SK-N-SH (cell line): ENCODE results near the gene CALD1. TPM values are rescaled to one million over a fixed set of nuclear protein-coding genes. Genes with fewer than 3 reads are reported as not detected.

ENCODE experiments used
- CTCF ChIA-PET: fragments of 300-600, 350-600 bp; formaldehyde crosslinking; extraction: SDS; loops from one replicate; lab custom pipeline; 2021; lab: Yijun Ruan, JAX
- POLR2A ChIA-PET: fragments of 350-600 bp; sonication (Branson Sonifier 250); formaldehyde crosslinking; extraction: SDS; loops from one replicate; lab custom pipeline; 2020; ENCODE audit warnings: antibody characterized with exemption, inconsistent platforms; lab: Yijun Ruan, JAX
- DNase-seq: peaks from one replicate; pipeline ENCODE4 v3.0.0; 2012
- H2AFZ ChIP-seq: fragments of 200-600 bp; sonication (generic); 2 replicates; pipeline ENCODE4 v1.8.1; 2016; ENCODE audit warnings: antibody characterized with exemption, mild to moderate bottlenecking, low read depth
- H3F3A ChIP-seq: fragments of 200-600 bp; sonication (generic); replicated peaks from 2 replicates; pipeline ENCODE3; 2016; ENCODE audit warnings: antibody characterized with exemption, mild to moderate bottlenecking; ENCODE audit not compliant: insufficient read depth
- H3K27ac ChIP-seq, 2 experiments: fragments of 200-500 bp in 1 of 2; fragments of 200-600 bp in 1 of 2; sonication (Bioruptor generic) in 1 of 2; sonication (generic), shearing (Covaris generic) in 1 of 2; 2 replicates each; pipeline versions ENCODE4 v1.5.1 to v1.6.1; 2014 to 2016; ENCODE audit warnings: low read depth in 2 of 2, inconsistent platforms in 1 of 2, low read length in 1 of 2, mild to moderate bottlenecking in 1 of 2, mixed read lengths in 1 of 2
- H3K27me3 ChIP-seq: fragments of 200-600 bp; sonication (generic), shearing (Covaris generic); 2 replicates; pipeline ENCODE4 v1.6.1; 2016; ENCODE audit warnings: mixed run types; ENCODE audit not compliant: insufficient read depth
- H3K36me3 ChIP-seq, 2 experiments: fragments of 200-500 bp in 1 of 2; fragments of 200-600 bp in 1 of 2; sonication (Bioruptor generic) in 1 of 2; sonication (generic) in 1 of 2; replicated peaks in 1 of 2; 2 replicates each; pipeline versions ENCODE3 to v1.5.1; 2014 to 2016; ENCODE audit warnings: low read length in 1 of 2, mild to moderate bottlenecking in 1 of 2; ENCODE audit not compliant: insufficient read depth in 2 of 2, control insufficient read depth in 1 of 2
- H3K4me1 ChIP-seq, 2 experiments: fragments of 200-500 bp in 1 of 2; fragments of 200-600 bp in 1 of 2; sonication (Bioruptor generic) in 1 of 2; sonication (generic), shearing (Covaris generic) in 1 of 2; 2 replicates each; pipeline versions ENCODE4 v1.5.1 to v1.6.1; 2014 to 2016; ENCODE audit warnings: low read depth in 1 of 2, low read length in 1 of 2, mixed run types in 1 of 2; ENCODE audit not compliant: insufficient read depth in 2 of 2, control insufficient read depth in 1 of 2
- H3K4me2 ChIP-seq: fragments of 200-600 bp; sonication (generic), shearing (Covaris generic); 2 replicates; pipeline ENCODE4 v1.6.1; 2017; ENCODE audit warnings: mixed run types
- H3K4me3 ChIP-seq, 2 experiments: fragments of 200-500 bp in 1 of 2; fragments of 200-600 bp in 1 of 2; sonication (Bioruptor generic) in 1 of 2; sonication (generic), shearing (Covaris generic) in 1 of 2; 2 replicates each; pipeline versions ENCODE4 v1.5.1 to v1.8.1; 2014 to 2016; ENCODE audit warnings: low read depth in 2 of 2, inconsistent platforms in 1 of 2, low read length in 1 of 2, mild to moderate bottlenecking in 1 of 2, mixed read lengths in 1 of 2, moderate library complexity in 1 of 2
- H3K79me2 ChIP-seq: fragments of 200-600 bp; sonication (generic); 2 replicates; pipeline ENCODE4 v1.8.1; 2017; ENCODE audit warnings: mild to moderate bottlenecking; ENCODE audit not compliant: insufficient read depth
- H3K9ac ChIP-seq: fragments of 200-600 bp; sonication (generic); 2 replicates; pipeline ENCODE4 v1.6.1; 2017; ENCODE audit warnings: mixed run types
- H3K9me2 ChIP-seq: fragments of 200-600 bp; sonication (generic); 2 replicates; pipeline ENCODE4 v1.6.1; 2017; ENCODE audit warnings: mixed run types
- H3K9me3 ChIP-seq: fragments of 200-600 bp; sonication (generic); 2 replicates; pipeline ENCODE4 v1.6.1; 2017; ENCODE audit warnings: mixed run types, mild to moderate bottlenecking, moderate library complexity
- H4K20me1 ChIP-seq: fragments of 200-600 bp; sonication (generic); 2 replicates; pipeline ENCODE4 v1.6.1; 2017; ENCODE audit warnings: mild to moderate bottlenecking, mixed run types; ENCODE audit not compliant: insufficient read depth
- FOSL2 ChIP-seq: IDR thresholded peaks from 2 replicates; pipeline ENCODE4 v1.4.0; 2012; ENCODE audit warnings: low read depth, mild to moderate bottlenecking, moderate library complexity, borderline replicate concordance
- FOXJ3 ChIP-seq: sonication (generic); formaldehyde crosslinking; IDR thresholded peaks from 2 replicates; pipeline ENCODE4 v1.5.1; 2020; ENCODE audit warnings: mild to moderate bottlenecking, missing genetic modification reagents
- FOXM1 ChIP-seq: IDR thresholded peaks from 2 replicates; pipeline ENCODE4 v1.4.0; 2012; ENCODE audit warnings: low read depth, mild to moderate bottlenecking
- GABPA ChIP-seq: IDR thresholded peaks from 2 replicates; pipeline ENCODE4 v1.4.0; 2012; ENCODE audit warnings: low read depth, mild to moderate bottlenecking
- GATA2 ChIP-seq: sonication (generic); formaldehyde crosslinking; IDR thresholded peaks from 2 replicates; pipeline ENCODE4 v1.5.0; 2020; ENCODE audit warnings: mild to moderate bottlenecking, missing genetic modification reagents
- MEF2A ChIP-seq: IDR thresholded peaks from 2 replicates; pipeline ENCODE4 v1.4.0; 2012; ENCODE audit warnings: low read depth, borderline replicate concordance
- NFIC ChIP-seq: IDR thresholded peaks from 2 replicates; pipeline ENCODE4 v1.4.0; 2012; ENCODE audit warnings: borderline replicate concordance
- RXRA ChIP-seq: IDR thresholded peaks from 2 replicates; pipeline ENCODE4 v1.4.0; 2012; ENCODE audit warnings: low read depth, mild to moderate bottlenecking, borderline replicate concordance
- TAF1 ChIP-seq: IDR thresholded peaks from 2 replicates; pipeline ENCODE4 v1.6.1; 2012; ENCODE audit warnings: low read depth, mild to moderate bottlenecking, low read length, moderate library complexity, borderline replicate concordance
- TCF12 ChIP-seq: IDR thresholded peaks from 2 replicates; pipeline ENCODE4 v1.4.0; 2012
- TEAD4 ChIP-seq: IDR thresholded peaks from 2 replicates; pipeline ENCODE4 v1.4.0; 2012; ENCODE audit warnings: mild to moderate bottlenecking, borderline replicate concordance; ENCODE audit not compliant: insufficient read depth
- YY1 ChIP-seq: IDR thresholded peaks from 2 replicates; pipeline ENCODE4 v1.4.0; 2012; ENCODE audit warnings: low read depth, mild to moderate bottlenecking
- WGBS: methylation state at CpG from one replicate; pipeline ENCODE4 v1.1.6; 2017; ENCODE audit warnings: low lambda C conversion rate; 5-methylcytosine and 5-hydroxymethylcytosine counted together
- polyA plus RNA-seq, 3 experiments: library from polyadenylated mRNA; depleted of rRNA; stranded (reverse); fragments of >200 nt; gene quantifications; 2 replicates each; pipeline ENCODE4 v1.2.3, GENCODE V29; 2012
- TF ChIP-seq, protein P1 (sequence below): IDR thresholded peaks from 2 replicates; pipeline ENCODE4 v1.4.0; 2012; ENCODE audit warnings: low read depth, borderline replicate concordance
- TF ChIP-seq, protein P2 (sequence below): IDR thresholded peaks from 2 replicates; pipeline ENCODE4 v1.4.0; 2012; ENCODE audit warnings: low read depth, borderline replicate concordance
- TF ChIP-seq, protein P3 (sequence below): IDR thresholded peaks from 2 replicates; pipeline ENCODE4 v1.4.0; 2012; ENCODE audit warnings: low read depth

Gene CALD1
- polyA plus RNA-seq, 1 of the 3 experiments (the other 2 are of a cell fraction): 299 TPM

DNA sequence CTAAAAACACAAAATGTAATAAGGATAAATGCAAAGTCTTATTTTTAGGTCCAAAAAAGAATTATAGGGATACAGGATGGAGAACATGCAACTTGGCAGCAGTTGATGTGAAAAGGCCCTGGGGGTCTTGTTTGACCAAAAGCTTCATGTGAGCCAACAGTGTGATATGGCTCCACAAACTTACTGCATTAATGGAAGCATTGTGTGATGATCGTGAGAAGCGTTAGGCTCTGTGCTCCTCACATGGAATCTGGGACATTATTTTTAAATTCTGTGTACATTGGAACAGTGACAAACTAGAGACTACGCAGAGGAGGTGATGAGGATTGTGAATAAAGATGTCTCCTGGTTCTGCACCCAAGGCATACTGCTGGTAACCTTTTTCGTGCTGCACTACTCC, 39.1 kb upstream of the CALD1 start:
- H3K79me2 ChIP-seq: no peaks in the 10 kb centered on the region
- POLR2A ChIA-PET: no interaction called here
- H3K4me3 ChIP-seq: no peak overlapping the region
- H2AFZ ChIP-seq: no peak overlapping the region
- H3K4me1 ChIP-seq: peaks cover 0 to 16% of the 10 kb centered on the region in 2 experiments; a peak in 3 of 4 replicates
- peaks cover 8% of the 10 kb centered on the region for H3F3A ChIP-seq
- H3K9me2 ChIP-seq: no peaks in the 10 kb centered on the region
- no peaks in the 10 kb centered on the region for H4K20me1 ChIP-seq
- no peak overlapping the region for H3K9ac ChIP-seq
- WGBS: 83% methylated on average over 4 of the region's 4 CpGs
- H3K36me3 ChIP-seq: no peaks in the 10 kb centered on the region
- no peaks in the 10 kb centered on the region for H3K9me3 ChIP-seq
- no peak overlapping the region for H3K4me2 ChIP-seq
- H3K27ac ChIP-seq: no peak overlapping the region
- no peaks in the 10 kb centered on the region for H3K27me3 ChIP-seq
- no peak for TF ChIP-seq RXRA
- TF ChIP-seq, protein P1, sequence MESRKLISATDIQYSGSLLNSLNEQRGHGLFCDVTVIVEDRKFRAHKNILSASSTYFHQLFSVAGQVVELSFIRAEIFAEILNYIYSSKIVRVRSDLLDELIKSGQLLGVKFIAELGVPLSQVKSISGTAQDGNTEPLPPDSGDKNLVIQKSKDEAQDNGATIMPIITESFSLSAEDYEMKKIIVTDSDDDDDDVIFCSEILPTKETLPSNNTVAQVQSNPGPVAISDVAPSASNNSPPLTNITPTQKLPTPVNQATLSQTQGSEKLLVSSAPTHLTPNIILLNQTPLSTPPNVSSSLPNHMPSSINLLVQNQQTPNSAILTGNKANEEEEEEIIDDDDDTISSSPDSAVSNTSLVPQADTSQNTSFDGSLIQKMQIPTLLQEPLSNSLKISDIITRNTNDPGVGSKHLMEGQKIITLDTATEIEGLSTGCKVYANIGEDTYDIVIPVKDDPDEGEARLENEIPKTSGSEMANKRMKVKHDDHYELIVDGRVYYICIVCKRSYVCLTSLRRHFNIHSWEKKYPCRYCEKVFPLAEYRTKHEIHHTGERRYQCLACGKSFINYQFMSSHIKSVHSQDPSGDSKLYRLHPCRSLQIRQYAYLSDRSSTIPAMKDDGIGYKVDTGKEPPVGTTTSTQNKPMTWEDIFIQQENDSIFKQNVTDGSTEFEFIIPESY: no peak
- no peak for TF ChIP-seq TEAD4
- no peak for TF ChIP-seq FOXJ3 (CRISPR knock-in tag)
- TF ChIP-seq NFIC: no peak
- no peak for TF ChIP-seq MEF2A
- no peak for TF ChIP-seq GATA2 (CRISPR knock-in tag)
- TF ChIP-seq FOXM1: no peak
- no peak for TF ChIP-seq FOSL2
- TF ChIP-seq YY1: no peak
- TF ChIP-seq TAF1: no peak
- no peak for TF ChIP-seq TCF12
- no peak for TF ChIP-seq GABPA
- TF ChIP-seq, protein P2, sequence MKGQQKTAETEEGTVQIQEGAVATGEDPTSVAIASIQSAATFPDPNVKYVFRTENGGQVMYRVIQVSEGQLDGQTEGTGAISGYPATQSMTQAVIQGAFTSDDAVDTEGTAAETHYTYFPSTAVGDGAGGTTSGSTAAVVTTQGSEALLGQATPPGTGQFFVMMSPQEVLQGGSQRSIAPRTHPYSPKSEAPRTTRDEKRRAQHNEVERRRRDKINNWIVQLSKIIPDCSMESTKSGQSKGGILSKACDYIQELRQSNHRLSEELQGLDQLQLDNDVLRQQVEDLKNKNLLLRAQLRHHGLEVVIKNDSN: no peak
- TF ChIP-seq, protein P3, sequence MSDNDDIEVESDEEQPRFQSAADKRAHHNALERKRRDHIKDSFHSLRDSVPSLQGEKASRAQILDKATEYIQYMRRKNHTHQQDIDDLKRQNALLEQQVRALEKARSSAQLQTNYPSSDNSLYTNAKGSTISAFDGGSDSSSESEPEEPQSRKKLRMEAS: no peak
- TF ChIP-seq, all 33 proteins: peak for 0
- DNase-seq: no peak
- CTCF ChIA-PET: interaction anchor here (0.9 to 1.5 kb wide), 3 partner anchors 10 to 140 kb away, joined by 3 to 5 read pairs (median 4); no protein-coding TSS in a partner anchor
